Left cardiac atrium (tissue), 4 donors: ENCODE measurements around the gene KATNIP. TPM values are rescaled to one million over a fixed set of nuclear protein-coding genes. Genes with fewer than 3 reads are reported as not detected.
A peak's percentile ranks its signal among the peaks of the same experiment; 100 is the strongest.

Experiments
- ATAC-seq, 2 donors: fragments of 200-7000 bp; cut with Tn5 transposase; one replicate each; pipeline ENCODE4 v1.9.1; 2020; ENCODE audit warnings: mild to moderate bottlenecking in 2 of 2, moderate library complexity in 2 of 2
- DNase-seq: peaks from one replicate; pipeline ENCODE4 v3.0.0-alpha.2; 2020
- intact Hi-C, 2 donors: fragments of 100-400 bp; cut with DNase I; formaldehyde crosslinking; loops; one replicate each; pipeline versions ENCODE4 v1.14.1 to v1.15.1; 2022 to 2023
- total RNA-seq, 2 donors: library from RNA; stranded (reverse); fragmentation: NEBNext Ultra II Directional; extraction: Animal tissue kit (Norgen Biotek cat#: 25700); gene quantifications; one replicate each; pipeline ENCODE4 v1.2.1, GENCODE V29; 2021
- donor health status: DM: no; HTN: yes; CAD: no.
- donor health status: DM: no; HTN: yes; CAD: no; lungs with severe emphysema.
- donor health status: DM: yes; HTN: yes; CAD: no.
- donor health status: Dilated cardiomyopathy.

Gene KATNIP
- total RNA-seq, 2 donors from 2014 or later, result 10.0 to 14.4 TPM

DNA sequence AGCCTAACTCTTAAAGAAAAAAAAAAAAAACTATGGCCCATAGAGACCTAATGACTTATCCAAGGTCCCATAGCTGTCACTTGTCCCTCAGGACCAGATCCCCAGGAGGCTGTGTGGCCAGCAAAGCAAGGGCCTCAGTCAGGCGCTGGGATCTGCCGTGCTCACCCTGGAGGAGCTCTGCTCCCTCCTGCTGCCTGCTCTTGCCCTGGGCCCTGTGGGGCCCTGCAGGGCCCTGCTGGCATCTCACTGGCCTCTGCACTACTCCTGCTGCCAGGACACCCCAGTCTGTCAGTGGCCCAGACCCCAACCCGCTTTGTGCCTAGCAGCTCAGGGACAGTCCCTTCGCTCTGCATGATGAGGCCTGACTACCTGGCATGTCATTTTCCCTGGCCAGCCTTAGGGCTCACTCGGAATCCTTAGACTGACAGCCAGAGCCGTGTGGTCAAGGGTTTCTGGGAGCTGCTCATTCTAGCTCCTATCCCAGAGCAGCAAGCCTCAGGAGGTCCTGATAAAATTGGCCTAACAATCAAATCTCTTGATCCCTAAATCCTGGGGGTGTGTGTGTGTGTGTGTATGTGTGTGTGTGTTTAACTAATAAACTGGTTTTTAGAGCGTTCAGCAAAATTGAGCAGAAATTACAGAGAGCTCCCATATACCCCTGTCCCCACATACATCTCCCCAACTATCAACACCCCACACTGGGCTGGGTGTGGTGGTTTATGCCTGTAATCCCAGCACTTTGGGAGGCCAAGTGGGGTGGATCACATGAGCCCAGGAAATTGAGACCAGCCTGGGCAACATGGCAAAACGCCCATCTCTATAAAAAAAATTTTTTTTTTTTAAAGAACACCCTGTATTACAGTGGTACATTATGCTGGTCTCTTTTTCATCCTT lies 21.7 kb downstream of the KATNIP start:
- intact Hi-C loops, result no loop called here
- DNase-seq (no peak), ATAC-seq (peak in 1 of 2 donors; percentile 22)

DNA sequence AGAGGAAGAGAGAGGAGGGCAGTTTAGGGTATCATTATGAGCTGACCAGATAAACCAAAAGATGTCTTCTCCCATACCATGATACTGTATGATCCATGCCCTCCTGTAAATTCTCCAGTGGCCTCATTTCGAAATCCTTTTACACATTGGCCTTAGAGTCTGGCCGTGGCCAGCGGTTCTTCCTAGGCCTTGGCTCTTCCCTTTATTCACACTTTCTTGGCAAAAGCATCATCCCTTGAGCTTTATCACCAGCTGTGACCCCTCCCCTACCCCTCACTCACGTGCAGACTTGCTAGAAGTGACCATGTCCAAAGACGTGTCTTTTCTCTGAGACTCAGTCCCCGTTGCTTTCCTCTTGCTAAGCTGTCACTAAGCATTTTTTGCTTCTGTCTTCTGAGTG lies 22.8 kb downstream of the KATNIP start:
- intact Hi-C loops, result no loop called here
- ATAC-seq (peak in 1 of 2 donors; percentile 79), DNase-seq (peak; percentile 25)

DNA sequence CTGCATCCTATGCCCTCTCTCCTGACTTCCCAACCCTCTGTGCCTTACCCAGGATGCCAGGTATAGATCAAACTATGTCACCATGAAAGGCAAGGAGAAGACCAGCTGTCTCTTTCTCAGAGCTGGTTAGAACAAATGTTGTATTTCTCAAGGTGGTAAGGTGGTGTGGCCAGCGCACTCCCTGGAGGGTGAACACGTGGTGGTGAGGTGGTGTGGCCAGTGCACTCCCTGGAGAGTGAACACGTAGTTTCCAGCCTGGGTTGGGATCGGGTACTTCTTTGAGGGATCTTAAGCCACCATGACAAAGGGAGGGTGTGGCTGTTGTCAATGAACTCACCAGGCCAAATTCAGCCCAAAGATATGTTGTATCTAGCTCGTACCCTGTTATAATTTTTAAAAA lies 26.8 kb downstream of the KATNIP start:
- DNase-seq, result no peak
- intact Hi-C loops, result no loop called here
- ATAC-seq, result no peak

DNA sequence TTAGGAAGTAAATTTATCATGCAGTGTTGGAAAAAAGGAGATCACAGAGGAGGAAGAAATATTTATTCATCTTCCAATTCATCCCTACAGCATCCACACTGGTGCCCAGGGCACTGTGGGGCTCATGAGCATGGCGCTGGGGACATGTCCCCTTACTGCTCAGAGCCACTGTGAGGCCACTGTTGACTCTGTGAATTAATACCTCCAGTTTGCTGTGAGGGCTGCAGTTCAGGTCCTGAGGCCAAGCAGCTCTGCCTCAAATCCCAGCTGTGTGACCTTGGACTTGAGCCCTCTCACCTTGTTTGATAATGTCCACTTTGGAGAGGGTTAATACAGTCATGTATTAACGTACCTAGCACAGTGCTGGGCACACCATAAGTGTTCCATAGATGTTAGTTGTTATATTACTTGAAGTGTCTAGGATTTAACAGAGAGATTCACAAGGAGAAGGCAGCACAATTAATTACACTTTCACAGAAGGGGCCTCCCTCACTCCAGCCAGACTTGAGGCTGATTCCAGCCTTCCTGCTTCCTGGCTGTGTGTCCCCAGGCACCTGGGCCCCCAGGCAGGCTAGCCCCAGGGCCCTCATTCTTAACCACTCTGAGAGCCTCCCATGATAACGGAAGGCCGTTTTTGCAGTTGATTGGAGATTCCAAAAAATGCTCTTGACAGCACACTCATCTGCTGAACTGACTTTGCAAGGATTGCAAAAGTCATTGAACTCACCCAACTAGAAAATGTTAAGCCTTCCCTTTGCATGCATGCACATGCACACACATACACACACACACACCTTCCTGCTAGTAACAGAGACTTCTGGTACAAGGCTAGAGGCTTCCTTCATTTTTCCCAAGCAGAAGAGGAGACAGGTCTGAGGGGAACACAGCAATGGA lies 29.4 kb downstream of the KATNIP start:
- DNase-seq (no peak), ATAC-seq (peak in 1 of 2 donors; percentile 20)
- intact Hi-C loops, result no loop called here

DNA sequence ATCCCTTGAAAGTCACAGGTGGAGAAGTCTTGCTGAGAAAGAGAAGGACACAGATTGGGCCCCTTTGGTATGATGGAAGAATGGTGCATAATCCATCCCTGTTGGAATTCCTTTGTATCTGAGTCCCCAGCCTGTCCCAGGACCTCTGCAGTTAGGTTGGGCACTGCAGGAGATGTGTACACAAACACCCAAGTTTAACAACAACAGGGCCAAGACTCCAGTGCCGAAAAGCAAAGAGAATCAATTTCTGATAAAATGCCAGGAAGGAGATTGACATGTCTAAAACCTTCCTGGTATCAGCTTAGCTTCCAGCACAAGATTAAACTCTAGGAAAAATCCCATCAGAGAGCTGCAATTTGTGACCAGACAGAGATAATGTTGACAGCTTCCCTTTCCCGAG lies 32.9 kb downstream of the KATNIP start:
- intact Hi-C loops, result no loop called here
- ATAC-seq (no peak), DNase-seq (no peak)

DNA sequence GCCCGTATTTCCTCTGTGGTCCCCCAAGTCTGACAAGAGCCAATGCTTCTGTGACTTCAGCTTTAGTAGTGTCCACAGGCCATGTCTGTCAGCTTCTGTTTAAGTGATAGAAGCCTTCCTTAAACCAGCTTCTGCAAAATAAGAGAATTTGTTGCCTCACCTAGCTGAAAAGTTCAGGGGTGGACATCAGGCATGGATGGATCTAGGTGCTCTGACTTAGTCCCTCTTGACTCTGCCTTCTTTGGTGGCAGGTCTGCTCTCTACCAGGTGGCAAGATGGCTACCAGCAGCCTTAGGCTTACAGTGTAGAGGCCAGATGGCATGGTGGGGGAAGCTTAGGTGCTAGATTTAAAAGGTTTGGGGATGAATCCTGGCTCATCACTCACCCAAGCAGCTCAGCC lies 33.7 kb downstream of the KATNIP start:
- ATAC-seq, result no peak
- intact Hi-C loops, result no loop called here

DNA sequence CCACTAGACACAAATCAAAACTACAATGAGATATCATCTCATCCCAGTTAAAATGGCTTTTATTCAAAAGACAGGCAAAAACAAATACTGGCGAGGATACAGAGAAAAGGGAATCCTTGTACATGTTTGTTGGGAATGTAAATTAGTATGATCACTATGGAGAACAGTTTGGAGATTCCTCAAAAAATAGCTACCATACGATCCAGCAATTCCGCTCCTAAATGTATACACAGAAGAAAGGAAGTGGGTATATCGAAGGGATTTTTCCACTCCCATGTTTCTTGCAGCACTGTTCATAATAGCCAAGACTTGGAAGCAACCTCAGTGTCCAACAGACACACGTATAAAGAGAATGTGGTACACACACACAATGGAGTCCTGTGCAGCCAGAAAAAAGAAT lies 35.3 kb downstream of the KATNIP start:
- DNase-seq (no peak), ATAC-seq (no peak)
- intact Hi-C loops, result no loop called here

More for the DNA sequence above, 33.7 kb downstream of the KATNIP start:
- DNase-seq, result no peak

DNA sequence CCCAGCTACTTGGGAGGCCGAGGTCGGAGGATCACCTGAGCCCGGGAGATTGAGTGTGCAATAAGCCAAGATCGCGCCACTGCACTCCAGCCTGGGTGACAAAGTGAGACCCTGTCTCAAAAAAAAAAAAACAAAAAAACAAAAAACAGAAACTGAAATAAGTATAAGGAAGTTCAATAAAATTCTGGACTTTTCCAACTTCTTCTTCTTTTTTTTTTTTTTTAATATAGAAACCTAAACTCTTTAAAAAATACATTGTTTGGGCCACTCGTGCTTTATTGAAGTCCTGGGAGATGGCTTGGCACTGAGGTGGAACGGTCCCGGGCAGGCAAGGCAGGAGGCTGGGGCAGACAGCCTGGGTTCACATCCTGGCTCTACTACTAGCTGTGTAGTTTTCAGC lies 36.8 kb downstream of the KATNIP start:
- intact Hi-C loops, result no loop called here
- no peak for DNase-seq
- no peak for ATAC-seq

DNA sequence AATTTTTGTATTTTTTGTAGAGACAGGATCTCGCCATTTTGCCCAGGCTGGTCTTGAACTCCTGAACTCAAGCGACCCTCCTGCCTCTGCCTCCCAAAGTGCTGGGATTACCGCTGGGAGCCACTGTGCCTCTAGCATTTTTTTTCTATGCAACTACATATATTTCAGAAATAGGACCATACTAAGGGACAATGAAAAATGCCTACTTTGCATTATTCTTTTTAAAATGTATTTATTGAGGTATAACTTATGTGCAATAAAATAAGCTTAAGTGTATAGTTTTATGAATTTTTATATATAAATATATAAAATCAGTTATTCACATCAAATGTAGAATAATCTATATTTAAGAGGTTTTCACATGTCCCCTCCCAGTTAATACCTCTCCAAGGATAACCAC lies 38.1 kb downstream of the KATNIP start:
- ATAC-seq, result no peak
- DNase-seq, result no peak
- intact Hi-C loops, result no loop called here

DNA sequence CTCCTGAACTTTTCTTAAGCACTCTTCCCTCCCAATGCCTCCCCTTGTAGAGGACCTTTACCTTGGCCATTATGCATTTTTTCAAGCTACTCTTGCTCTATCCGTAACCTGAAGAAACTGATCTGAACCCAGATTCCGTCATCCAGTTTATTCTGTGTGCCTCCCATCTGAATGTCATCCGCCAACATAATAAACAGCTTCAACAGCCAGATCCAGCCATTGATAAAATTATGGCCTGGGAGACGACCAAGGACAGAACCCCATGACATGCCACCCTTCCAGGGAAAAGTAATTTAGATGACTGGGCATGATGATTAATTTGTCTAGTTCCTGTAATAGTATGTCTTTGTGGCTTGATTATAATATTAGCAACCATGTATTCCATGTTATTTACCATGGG lies 41.9 kb downstream of the KATNIP start:
- DNase-seq (no peak), ATAC-seq (no peak)
- intact Hi-C loops, result no loop called here

DNA sequence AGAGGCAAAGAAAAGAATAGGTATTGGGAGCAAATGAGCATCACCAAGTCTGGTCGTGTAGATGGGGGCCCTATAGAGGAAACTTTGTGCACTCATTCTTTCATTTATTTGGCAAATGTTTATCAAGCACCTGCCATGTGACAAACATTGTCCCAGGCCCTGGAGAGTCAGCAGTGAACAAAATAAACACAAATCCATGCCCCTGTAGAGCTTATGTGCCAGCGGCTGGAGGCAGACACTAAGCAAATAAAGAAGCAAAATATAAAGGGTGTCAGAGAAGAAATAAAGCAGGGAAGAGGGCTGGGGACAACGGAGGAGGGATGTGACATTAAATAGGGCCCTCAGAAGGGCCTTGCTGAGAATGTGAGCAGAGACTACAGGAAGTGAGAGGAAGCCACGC lies 45.5 kb downstream of the KATNIP start:
- no peak for ATAC-seq
- no peak for DNase-seq
- intact Hi-C loops, result no loop called here

DNA sequence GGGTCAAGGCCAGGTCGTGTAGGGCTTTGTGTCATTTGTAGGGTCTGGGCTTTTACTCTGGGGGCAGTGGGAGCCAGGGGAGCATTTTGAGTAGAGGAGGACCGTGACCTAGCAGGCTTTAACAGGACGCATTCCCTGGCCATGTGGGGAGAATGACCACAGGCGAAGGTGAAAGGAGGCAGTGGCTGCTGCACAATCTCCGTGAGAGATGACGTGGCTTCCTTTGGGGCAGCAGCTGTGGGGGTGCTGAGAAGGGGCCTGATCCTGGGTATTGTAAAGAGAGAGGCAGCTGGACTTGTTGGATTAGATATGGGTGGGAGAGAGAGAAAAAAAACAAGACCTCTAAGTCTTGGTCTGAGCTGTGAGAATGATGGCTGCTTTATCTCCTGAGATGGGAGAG lies 46.0 kb downstream of the KATNIP start:
- no peak for ATAC-seq
- no peak for DNase-seq

DNA sequence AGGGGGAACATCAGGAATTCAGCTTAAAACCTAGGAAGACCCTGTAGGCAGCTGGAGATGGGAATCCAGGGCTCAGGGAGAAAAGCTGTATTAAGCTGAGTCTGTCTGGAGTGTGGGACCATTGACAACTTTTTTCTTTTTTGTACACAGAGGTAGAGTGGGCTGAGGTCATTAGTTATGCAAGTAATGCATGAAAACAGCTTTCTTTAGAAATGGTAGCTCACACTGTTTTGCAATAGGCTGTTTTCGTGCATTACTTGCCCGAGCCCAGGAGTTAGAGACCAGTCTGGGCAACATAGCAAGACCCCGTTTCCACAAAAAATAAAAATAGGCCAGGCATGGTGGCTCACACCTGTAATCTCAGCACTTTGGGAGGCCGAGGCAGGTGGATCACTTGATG lies 46.5 kb downstream of the KATNIP start:
- intact Hi-C loops, result no loop called here
- ATAC-seq (no peak), DNase-seq (no peak)

More for the DNA sequence above, 46.0 kb downstream of the KATNIP start:
- intact Hi-C loops, result no loop called here

DNA sequence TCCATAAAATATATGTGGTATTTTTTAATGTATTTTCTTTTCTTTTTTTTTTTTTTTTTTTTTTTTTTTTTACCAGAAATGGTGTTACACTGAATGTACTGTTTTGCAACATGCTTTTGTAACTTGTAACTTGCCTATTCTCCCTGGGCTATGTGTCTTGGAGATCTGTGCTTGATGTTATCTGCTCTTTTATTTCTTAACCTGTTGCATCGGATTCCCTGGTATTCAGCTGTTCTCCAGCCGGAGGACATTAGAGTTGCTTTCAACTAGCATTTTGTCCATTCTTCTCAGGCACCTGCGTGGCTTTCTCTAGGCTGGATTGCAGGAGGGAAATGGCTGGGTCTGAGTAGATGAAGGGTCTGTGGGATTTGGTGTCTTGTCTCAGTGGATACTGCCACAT lies 47.4 kb downstream of the KATNIP start:
- ATAC-seq, result no peak
- intact Hi-C loops, result no loop called here
- no peak for DNase-seq

DNA sequence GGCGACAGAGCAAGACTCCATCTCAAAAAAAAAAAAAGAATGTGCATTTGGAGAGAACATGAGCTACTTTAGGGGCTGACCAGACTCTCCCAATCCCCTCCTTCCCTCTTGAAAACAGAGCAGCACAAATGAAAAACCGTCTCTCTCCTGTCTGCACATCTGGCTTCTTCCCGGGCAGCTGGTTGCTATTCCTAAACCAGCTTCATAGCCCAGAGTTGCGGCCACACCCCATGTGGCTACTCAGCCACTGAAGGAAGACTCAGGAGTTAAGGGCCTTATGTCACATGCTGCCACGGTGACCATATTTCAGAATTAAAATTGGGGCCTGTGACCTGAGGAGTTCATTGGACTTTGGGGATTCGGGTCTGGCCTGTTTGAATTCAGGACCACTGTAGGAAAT lies 48.3 kb downstream of the KATNIP start:
- ATAC-seq (no peak), DNase-seq (no peak)
- intact Hi-C loops, result no loop called here

DNA sequence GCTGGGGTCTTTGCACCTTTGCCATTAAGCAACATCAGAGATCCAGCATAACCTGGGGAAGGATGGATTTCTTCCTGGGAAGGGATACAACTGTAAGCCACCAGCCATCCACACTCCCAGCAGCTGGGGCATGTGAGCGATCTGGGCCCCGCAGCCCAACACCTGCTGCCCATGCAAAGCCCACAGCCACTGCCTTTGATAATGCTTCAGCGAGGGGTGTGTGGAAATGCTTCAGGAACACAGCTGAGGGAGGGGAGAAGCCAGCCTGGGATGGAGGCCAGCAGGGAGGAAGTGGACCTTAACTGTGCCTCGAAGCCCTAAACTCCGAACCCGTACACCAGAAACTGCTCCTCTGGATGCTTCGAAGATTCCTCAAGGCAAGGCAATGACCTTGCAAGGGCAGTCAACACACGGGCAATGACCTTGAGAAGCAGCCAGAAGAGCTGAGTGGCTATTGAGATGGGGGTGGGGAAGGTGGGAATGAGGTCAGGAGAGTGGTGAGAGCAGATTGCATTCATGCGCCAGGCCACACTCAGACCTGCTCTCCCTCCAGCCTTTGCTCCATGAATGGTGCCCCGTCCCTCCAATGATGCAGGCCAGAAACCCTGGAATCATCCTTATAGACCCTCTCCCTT lies 49.1 kb downstream of the KATNIP start:
- ATAC-seq (peak in 1 of 2 donors; percentile 21), DNase-seq (no peak)
- intact Hi-C loops, result no loop called here

DNA sequence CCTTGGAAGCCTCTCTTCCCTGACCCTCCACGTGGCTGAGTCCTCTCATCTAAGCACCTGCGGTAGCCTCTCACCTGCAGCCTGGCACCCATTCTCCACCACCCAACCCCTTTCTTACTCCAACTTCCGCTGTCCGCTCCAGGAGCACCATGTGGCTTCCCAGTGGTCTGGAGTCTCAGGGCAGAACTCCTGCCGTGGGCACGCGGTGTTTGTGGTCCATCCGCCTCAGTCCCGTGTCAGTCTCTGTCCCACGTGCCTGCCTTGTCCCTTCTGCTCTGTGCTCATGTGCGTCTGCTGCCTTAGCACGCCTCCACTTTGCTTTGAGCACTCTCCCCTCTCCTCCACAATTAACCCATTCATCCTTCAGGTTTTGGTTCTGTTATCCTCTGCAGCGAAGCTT lies 49.7 kb downstream of the KATNIP start:
- intact Hi-C loops, result no loop called here

More for the DNA sequence above, 49.7 kb downstream of the KATNIP start:
- no peak for DNase-seq
- ATAC-seq, result no peak
